ENCODE measurements around the gene LGALS4.
"Not testable (repeated sequence)": the region's sequence is repeated elsewhere in the genome, so short reads cannot be mapped to it uniquely, and the experiment has no call there.

Gene LGALS4

GRCh38 chr19:38770228-38770948 lies 42.4 kb downstream of the LGALS4 start:
- not testable (repeated sequence) for DNase-seq (ENCODE audit: low spot score)

- no peak for DNase-seq (ENCODE audit: low spot score)
Observed at GRCh38 chr19:38769635-38770211, 43.0 kb downstream of the LGALS4 start.

- DNase-seq (ENCODE audit: low spot score), result no peak
Observed at GRCh38 chr19:38766276-38767047, 46.3 kb downstream of the LGALS4 start.

- DNase-seq (ENCODE audit: low spot score), result no peak
Observed at GRCh38 chr19:38765214-38765613, 47.5 kb downstream of the LGALS4 start.

GRCh38 chr19:38763795-38764220 lies 48.9 kb downstream of the LGALS4 start:
- no peak for DNase-seq (ENCODE audit: low spot score)

GRCh38 chr19:38761884-38762389 lies 50.8 kb downstream of the LGALS4 start:
- not testable (repeated sequence) for DNase-seq (ENCODE audit: low spot score)

GRCh38 chr19:38760805-38761517 lies 51.8 kb downstream of the LGALS4 start:
- DNase-seq (ENCODE audit: low spot score), result not testable (repeated sequence)

GRCh38 chr19:38759590-38760003 lies 53.1 kb downstream of the LGALS4 start:
- DNase-seq (ENCODE audit: low spot score), result no peak

- DNase-seq (ENCODE audit: low spot score), result not testable (repeated sequence)
Observed at GRCh38 chr19:38754196-38754595, 58.5 kb downstream of the LGALS4 start.

GRCh38 chr19:38753783-38754182 lies 59.0 kb downstream of the LGALS4 start:
- DNase-seq (ENCODE audit: low spot score), result not testable (repeated sequence)

Data from RKO (cell line).